Fibroblast of the aortic adventitia (primary cell): ENCODE data around the gene SEC63. TPM values are rescaled to one million over a fixed set of nuclear protein-coding genes. Genes with fewer than 3 reads are reported as not detected.
"Not testable (repeated sequence)": the region's sequence is repeated elsewhere in the genome, so short reads cannot be mapped to it uniquely, and the experiment has no call there.

Experiments used
- DNase-seq: peaks from one replicate; pipeline ENCODE4 v3.0.0-alpha.2; 2010; ENCODE audit warnings: low read depth
- H3K4me3 ChIP-seq: 2 replicates; pipeline ENCODE4 v1.5.1; 2011; ENCODE audit warnings: low read depth, mild to moderate bottlenecking, control low read depth, low read length, moderate library complexity
- total RNA-seq: library from RNA; depleted of rRNA; stranded (reverse); fragments of >200 nt; gene quantifications from 2 replicates; pipeline ENCODE4 v1.2.3, GENCODE V29; 2012; ENCODE audit warnings: low replicate concordance
- TF ChIP-seq, protein P1 (sequence below): IDR thresholded peaks from 2 replicates; pipeline ENCODE4 v1.5.1; 2011; ENCODE audit warnings: mild to moderate bottlenecking, low read length, control low read depth, inconsistent platforms; ENCODE audit not compliant: insufficient read depth

The SEC63 gene
- total RNA-seq, 1 donor: 49.5 TPM

DNA sequence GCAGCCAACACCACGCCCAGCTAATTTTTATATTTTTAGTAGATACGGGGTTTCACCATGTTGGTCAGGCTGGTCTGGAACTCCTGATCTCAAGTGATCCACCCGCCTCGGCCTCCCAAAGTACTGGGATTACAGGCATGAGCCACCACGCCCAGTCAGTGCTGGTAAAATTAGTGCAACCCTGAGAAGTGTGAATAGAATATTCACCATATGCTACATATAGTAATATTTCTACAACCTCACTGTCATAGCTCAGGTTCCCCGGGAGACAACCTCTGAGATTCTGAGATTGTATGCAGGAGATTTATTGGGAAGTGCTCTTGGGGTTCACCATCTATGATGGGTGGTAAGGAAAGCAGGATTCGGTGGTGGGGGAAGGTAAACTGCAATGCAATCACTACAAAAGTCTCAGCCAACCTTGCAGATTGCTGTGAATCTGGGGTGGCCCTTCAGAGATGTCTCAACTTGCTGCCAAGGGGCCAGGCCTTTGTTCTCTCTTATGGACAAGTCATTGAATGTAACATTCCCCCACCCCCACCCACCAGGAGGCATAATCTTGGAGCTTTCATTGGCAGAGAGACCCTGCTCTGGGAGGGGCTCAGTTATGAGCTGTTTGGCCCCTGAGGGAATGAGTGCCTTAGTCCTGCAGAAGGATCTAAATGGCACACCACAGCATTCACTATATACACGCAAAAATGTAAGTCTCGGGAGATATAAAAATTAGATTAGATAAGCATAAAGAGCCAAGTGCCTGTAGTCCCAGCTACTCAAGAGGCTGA lies 34.0 kb upstream of the SEC63 start:
- TF ChIP-seq, protein P1, sequence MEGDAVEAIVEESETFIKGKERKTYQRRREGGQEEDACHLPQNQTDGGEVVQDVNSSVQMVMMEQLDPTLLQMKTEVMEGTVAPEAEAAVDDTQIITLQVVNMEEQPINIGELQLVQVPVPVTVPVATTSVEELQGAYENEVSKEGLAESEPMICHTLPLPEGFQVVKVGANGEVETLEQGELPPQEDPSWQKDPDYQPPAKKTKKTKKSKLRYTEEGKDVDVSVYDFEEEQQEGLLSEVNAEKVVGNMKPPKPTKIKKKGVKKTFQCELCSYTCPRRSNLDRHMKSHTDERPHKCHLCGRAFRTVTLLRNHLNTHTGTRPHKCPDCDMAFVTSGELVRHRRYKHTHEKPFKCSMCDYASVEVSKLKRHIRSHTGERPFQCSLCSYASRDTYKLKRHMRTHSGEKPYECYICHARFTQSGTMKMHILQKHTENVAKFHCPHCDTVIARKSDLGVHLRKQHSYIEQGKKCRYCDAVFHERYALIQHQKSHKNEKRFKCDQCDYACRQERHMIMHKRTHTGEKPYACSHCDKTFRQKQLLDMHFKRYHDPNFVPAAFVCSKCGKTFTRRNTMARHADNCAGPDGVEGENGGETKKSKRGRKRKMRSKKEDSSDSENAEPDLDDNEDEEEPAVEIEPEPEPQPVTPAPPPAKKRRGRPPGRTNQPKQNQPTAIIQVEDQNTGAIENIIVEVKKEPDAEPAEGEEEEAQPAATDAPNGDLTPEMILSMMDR: no peak
- peak; percentile 4 for DNase-seq

GRCh38 chr6:107991061-107991460 lies 33.1 kb upstream of the SEC63 start:
- no peak for DNase-seq
- no peak overlapping the region for H3K4me3 ChIP-seq
- TF ChIP-seq, protein P1: no peak

More for the DNA sequence above, 34.0 kb upstream of the SEC63 start:
- no peak overlapping the region for H3K4me3 ChIP-seq

DNA sequence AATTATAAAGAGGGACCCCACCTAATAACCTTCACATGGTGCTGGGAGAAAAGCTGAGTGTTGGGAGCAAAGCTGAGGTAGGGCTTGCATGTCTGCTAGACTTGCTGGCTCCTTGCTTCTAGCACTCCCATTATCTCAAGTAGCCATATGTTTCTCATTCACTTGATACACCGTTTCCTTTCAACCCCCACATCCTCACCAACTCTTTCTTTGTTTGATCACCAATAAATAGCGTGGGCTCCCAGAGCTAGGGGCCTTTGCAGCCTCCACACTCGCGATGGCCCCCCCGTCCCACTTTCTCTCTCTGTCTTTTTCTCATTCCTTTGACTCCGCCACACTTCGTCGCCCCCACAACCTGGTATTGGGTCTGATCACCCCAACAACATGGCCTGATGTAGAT lies 32.6 kb upstream of the SEC63 start:
- not testable (repeated sequence) for H3K4me3 ChIP-seq, DNase-seq

DNA sequence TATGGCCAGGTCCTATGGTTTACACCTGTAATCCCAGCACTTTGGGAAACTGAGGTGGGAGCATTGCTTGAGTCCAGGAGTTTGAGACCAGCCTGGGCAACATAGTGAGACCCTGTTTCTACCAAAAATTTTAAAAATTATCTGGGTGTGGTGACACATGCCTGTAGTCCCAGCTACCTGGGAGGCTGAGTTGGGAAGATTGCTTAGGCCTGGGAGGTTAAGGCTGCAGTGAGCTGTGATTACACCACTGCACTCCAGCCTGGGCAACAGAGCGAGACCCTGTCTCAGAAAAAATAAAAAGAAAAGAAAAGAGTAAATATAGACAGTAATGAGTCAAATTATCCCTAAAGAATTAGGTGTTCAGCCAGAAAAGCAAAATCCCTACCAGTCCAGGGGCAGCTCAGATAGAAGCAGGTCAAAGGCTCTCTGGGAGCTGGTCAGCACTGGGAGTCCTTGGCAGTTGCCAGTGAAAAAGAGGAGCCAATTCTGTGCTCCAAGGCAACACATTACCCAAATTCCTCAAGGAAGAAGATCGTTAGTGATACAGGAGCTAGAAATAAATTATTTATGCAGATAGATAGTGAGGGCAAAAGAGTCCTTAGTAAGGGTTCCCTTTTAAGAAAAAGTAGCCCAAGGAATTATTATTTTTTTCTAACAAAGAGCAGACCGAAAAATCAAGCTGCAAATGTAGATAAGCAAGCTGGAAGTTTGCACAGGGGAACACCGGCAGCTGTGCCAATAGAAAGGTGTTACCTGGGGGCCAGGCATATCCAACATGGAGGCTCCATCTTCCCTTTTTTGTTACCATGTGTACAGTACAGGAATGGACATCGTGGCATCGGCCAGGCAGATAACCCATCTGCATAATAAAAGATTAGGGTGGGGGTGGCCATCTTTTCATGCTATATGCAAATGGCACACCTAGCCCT lies 31.4 kb upstream of the SEC63 start:
- DNase-seq: no peak
- H3K4me3 ChIP-seq: no peak overlapping the region
- TF ChIP-seq, protein P1: no peak

GRCh38 chr6:107988570-107988969 lies 30.6 kb upstream of the SEC63 start:
- no peak for DNase-seq
- TF ChIP-seq, protein P1: no peak
- no peak overlapping the region for H3K4me3 ChIP-seq

DNA sequence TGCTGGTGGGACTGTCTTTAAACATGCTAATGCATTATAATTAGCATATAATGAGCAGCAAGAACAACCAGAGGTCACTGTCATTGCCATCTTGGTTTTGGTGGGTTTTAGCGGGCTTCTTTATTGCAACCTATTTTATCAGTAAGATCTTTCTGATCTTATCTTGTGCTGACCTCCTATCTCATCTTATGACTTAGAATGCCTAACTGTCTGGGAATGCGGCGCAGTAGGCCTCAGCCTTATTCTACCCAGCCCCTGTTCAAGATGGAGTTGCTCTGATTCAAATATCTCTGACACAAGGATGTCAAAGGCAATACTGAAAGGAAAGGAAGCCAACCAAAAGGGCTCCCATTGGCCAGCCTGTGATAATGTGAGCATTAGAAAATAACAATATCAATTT lies 29.8 kb upstream of the SEC63 start:
- no peak overlapping the region for H3K4me3 ChIP-seq
- TF ChIP-seq, protein P1: no peak
- no peak for DNase-seq

GRCh38 chr6:107985701-107986100 lies 27.7 kb upstream of the SEC63 start:
- no peak for DNase-seq
- H3K4me3 ChIP-seq: no peak overlapping the region
- TF ChIP-seq, protein P1: no peak
